HCT116 (cell line): ENCODE measurements around the gene WIZ. TPM values are rescaled to one million over a fixed set of nuclear protein-coding genes. Genes with fewer than 3 reads are reported as not detected.

Experiments
- ATAC-seq: fragments of 200-7000 bp; cut with Tn5 transposase; 2 replicates; pipeline ENCODE4 v1.9.1; 2020; ENCODE audit warnings: mild to moderate bottlenecking, moderate library complexity
- BruUV-seq: library from RNA; stranded (reverse); fragments of 400-500 nt; replicated peaks from 2 replicates; lab custom pipeline; 2021; lab: Mats Ljungman, UMichigan
- CTCF ChIA-PET: fragments of 300-600 bp; sonication (Branson Sonifier 250); formaldehyde crosslinking; loops from one replicate; lab custom pipeline; 2021; ENCODE audit warnings: antibody characterized with exemption; lab: Charles Lee
- POLR2A ChIA-PET: fragments of 300-600, 350-600 bp; sonication (Branson Sonifier 250); formaldehyde crosslinking; loops from one replicate; lab custom pipeline; 2021; ENCODE audit warnings: antibody characterized with exemption; lab: Charles Lee
- RAD21 ChIA-PET, 2 experiments: fragments of 300-600 bp; sonication (Branson Sonifier 250); formaldehyde crosslinking; loops; one replicate each; lab custom pipeline; 2023; ENCODE audit warnings: low total read pairs in 2 of 2; ENCODE audit not compliant: uncharacterized antibody in 2 of 2, unreplicated experiment in 2 of 2, low non-redundant PET in 1 of 2; lab: Charles Lee
- DNase-seq: peaks from one replicate; pipeline ENCODE4 v3.0.0-alpha.2; 2010; ENCODE audit warnings: low read depth, low spot score
- H2AFZ ChIP-seq: fragments of 200-600 bp; shearing (Covaris generic), sonication (generic); 2 replicates; pipeline ENCODE4 v1.6.1; 2017; ENCODE audit warnings: low read depth, mixed run types, mixed read lengths, antibody characterized with exemption, low read length; ENCODE audit not compliant: poor library complexity, severe bottlenecking
- H3K27ac ChIP-seq: 2 replicates; pipeline ENCODE4 v1.5.1; 2012; ENCODE audit warnings: low read depth, low read length
- H3K27me3 ChIP-seq: fragments of 200-600 bp; sonication (generic); 2 replicates; pipeline ENCODE4 v1.6.1; 2016; ENCODE audit warnings: mixed run types, low read length, mixed read lengths; ENCODE audit not compliant: insufficient read depth
- H3K36me3 ChIP-seq, 2 experiments: fragments of 200-500 bp in 1 of 2; fragments of 200-600 bp in 1 of 2; sonication (Bioruptor generic) in 1 of 2; sonication (generic) in 1 of 2; 2 replicates each; pipeline versions ENCODE4 v1.5.1 to v1.6.1; 2014 to 2016; ENCODE audit warnings: low read length in 2 of 2, inconsistent platforms in 1 of 2, mixed read lengths in 1 of 2, mixed run types in 1 of 2; ENCODE audit not compliant: insufficient read depth in 2 of 2, control insufficient read depth in 1 of 2
- H3K4me1 ChIP-seq, 2 experiments: fragments of 200-600 bp in 1 of 2; sonication (generic) in 1 of 2; 2 replicates each; pipeline versions ENCODE4 v1.5.1 to v1.6.1; 2012 to 2017; ENCODE audit warnings: low read length in 2 of 2, inconsistent platforms in 1 of 2, mild to moderate bottlenecking in 1 of 2, mixed read lengths in 1 of 2, mixed run types in 1 of 2, moderate library complexity in 1 of 2; ENCODE audit not compliant: insufficient read depth in 2 of 2, control insufficient read depth in 1 of 2
- H3K4me2 ChIP-seq: fragments of 200-600 bp; sonication (generic); 2 replicates; pipeline ENCODE4 v1.6.1; 2017; ENCODE audit warnings: mixed run types, low read length, mixed read lengths
- H3K4me3 ChIP-seq, 2 experiments: fragments of 200-600 bp in 1 of 2; sonication (generic) in 1 of 2; replicated peaks in 1 of 2; 2 replicates each; pipeline ENCODE4 v1.5.1; 2011 to 2016; ENCODE audit warnings: low read length in 2 of 2, control low read depth in 1 of 2, low read depth in 1 of 2, mild to moderate bottlenecking in 1 of 2, mixed read lengths in 1 of 2, mixed run types in 1 of 2
- H3K79me2 ChIP-seq: fragments of 200-600 bp; sonication (generic); 2 replicates; pipeline ENCODE4 v1.6.1; 2017; ENCODE audit warnings: mild to moderate bottlenecking, mixed run types, low read length, moderate library complexity, mixed read lengths; ENCODE audit not compliant: insufficient read depth
- H3K9ac ChIP-seq: fragments of 200-600 bp; sonication (generic); 2 replicates; pipeline ENCODE4 v1.6.1; 2016; ENCODE audit warnings: low read length, mixed read lengths
- H3K9me2 ChIP-seq: fragments of 200-600 bp; sonication (generic), shearing (Covaris generic); 2 replicates; pipeline ENCODE4 v1.6.1; 2017; ENCODE audit warnings: mixed run types, mild to moderate bottlenecking, moderate library complexity; ENCODE audit not compliant: insufficient read depth
- H3K9me3 ChIP-seq, 2 experiments: fragments of 200-500 bp in 1 of 2; fragments of 200-600 bp in 1 of 2; sonication (Bioruptor generic) in 1 of 2; sonication (generic) in 1 of 2; 2 replicates each; pipeline ENCODE4 v1.6.1; 2014 to 2017; ENCODE audit warnings: low read length in 2 of 2, mixed read lengths in 2 of 2, inconsistent platforms in 1 of 2, low read depth in 1 of 2, mild to moderate bottlenecking in 1 of 2, mixed run types in 1 of 2, moderate library complexity in 1 of 2; ENCODE audit not compliant: control insufficient read depth in 1 of 2, insufficient read depth in 1 of 2
- H4K20me1 ChIP-seq: fragments of 200-600 bp; sonication (generic), shearing (Covaris generic); 2 replicates; pipeline ENCODE4 v1.6.1; 2017; ENCODE audit warnings: mixed run types, mild to moderate bottlenecking, moderate library complexity; ENCODE audit not compliant: insufficient read depth
- CBX3 ChIP-seq: IDR thresholded peaks from 2 replicates; pipeline ENCODE4 v1.6.1; 2012; ENCODE audit warnings: low read depth
- ELF1 ChIP-seq: IDR thresholded peaks from 2 replicates; pipeline ENCODE4 v1.6.1; 2012; ENCODE audit warnings: low read depth, borderline replicate concordance
- POLR2A ChIP-seq: IDR thresholded peaks from 2 replicates; pipeline ENCODE4 v1.7.0; 2011; ENCODE audit warnings: borderline replicate concordance; ENCODE audit not compliant: insufficient read depth, insufficient read length; ENCODE audit errors: extremely low read depth
- SIN3A ChIP-seq: IDR thresholded peaks from 2 replicates; pipeline ENCODE4 v1.6.1; 2012; ENCODE audit warnings: low read depth
- SP1 ChIP-seq: IDR thresholded peaks from 2 replicates; pipeline ENCODE4 v1.6.1; 2012; ENCODE audit warnings: low read depth
- SRF ChIP-seq: IDR thresholded peaks from 2 replicates; pipeline ENCODE4 v1.6.1; 2012; ENCODE audit warnings: low read depth
- ZFX ChIP-seq: fragments of 450-650 bp; IDR thresholded peaks from 2 replicates; pipeline ENCODE4 v1.6.1; 2017
- intact Hi-C: fragments of 100-400 bp; cut with micrococcal nuclease; formaldehyde crosslinking; loops from 2 replicates; pipeline ENCODE4 v1.10.0; 2022
- total RNA-seq: library from RNA; stranded (reverse); gene quantifications from one replicate; pipeline ENCODE4 v1.2.1, GENCODE V29; 2021; ENCODE audit not compliant: unreplicated experiment
- TF ChIP-seq, protein P1 (sequence below): IDR thresholded peaks from 2 replicates; pipeline ENCODE4 v1.6.1; 2012
- TF ChIP-seq, protein P2 (sequence below): IDR thresholded peaks from 2 replicates; pipeline ENCODE4 v1.6.1; 2012
- TF ChIP-seq, protein P3 (sequence below), 3 experiments: fragments of 200-600 bp in 1 of 3; sonication (generic) in 1 of 3; IDR thresholded peaks in 2 of 3; conservative IDR thresholded peaks in 1 of 3; 2 replicates each; pipeline ENCODE4 v1.5.1; 2012 to 2017; ENCODE audit warnings: low read depth in 2 of 3, low read length in 2 of 3, antibody characterized with exemption in 1 of 3, borderline replicate concordance in 1 of 3, control low read depth in 1 of 3, mild to moderate bottlenecking in 1 of 3, mixed read lengths in 1 of 3, mixed run types in 1 of 3, moderate library complexity in 1 of 3; ENCODE audit not compliant: insufficient read depth in 1 of 3

Gene WIZ
- total RNA-seq, 1 experiment from 2014 or later: 28.4 TPM

DNA sequence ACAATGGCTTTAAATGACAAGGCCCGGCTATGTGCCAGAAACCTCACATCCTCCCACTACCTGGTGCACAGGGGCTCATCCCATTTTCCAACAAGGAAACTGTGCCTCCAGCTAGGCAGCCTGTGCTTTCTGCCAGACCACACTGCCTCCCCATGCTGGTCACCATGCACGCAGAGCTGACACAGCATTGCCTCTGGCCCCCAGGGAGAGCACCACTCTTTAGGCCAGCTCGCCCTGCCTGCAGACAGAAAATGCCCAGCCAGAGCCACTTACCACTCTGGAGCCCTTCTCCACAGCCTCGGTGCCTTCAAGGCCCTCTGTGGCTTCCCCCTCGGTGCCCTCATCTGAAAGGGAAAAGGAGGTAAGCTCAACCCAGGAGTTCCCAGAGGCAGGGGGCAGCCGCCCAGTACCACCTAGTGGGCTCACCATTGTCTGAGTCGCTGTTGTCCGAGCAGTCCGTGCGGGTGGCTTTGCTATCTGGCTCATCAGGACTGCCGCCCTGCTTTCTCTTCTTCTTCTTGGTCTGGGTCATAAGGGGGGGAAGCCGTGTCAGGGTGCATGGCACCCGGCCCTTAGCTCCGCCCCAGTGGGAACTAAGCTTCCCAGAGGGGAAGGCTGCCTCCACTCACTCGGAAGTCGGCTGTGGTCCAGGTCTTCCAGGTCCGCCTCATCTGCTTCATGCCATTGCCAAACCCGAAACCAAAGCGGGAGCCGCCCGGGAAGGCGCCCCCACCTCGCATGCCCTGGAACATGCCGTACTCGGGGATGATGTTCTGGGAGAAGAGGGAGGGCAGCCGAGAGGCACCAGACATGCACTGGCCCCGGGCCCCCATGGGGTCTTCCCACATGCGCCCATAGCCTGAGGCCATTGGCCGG, 49.0 kb downstream of the WIZ start:
- no peak overlapping the region for H3K4me3 ChIP-seq
- no peak overlapping the region for H3K27ac ChIP-seq
- RAD21 ChIA-PET: no interaction called here
- H3K9me2 ChIP-seq: no peaks in the 10 kb centered on the region
- H3K4me2 ChIP-seq: no peak overlapping the region
- H3K9ac ChIP-seq: no peak overlapping the region
- no peak overlapping the region for H2AFZ ChIP-seq
- POLR2A ChIA-PET: no interaction called here
- peaks cover 66% of the 10 kb centered on the region for H3K79me2 ChIP-seq
- H3K27me3 ChIP-seq: no peaks in the 10 kb centered on the region
- BruUV-seq: TSS peak; percentile 28
- H3K9me3 ChIP-seq: no peaks in the 10 kb centered on the region
- DNase-seq: no peak
- H3K36me3 ChIP-seq: peaks cover 29 to 38% of the 10 kb centered on the region in 2 experiments; a peak in 3 of 4 replicates
- no peak for ATAC-seq
- H3K4me1 ChIP-seq: no peaks in the 10 kb centered on the region
- TF ChIP-seq CBX3 (no peak), SRF (no peak), ELF1 (no peak), ZFX (no peak), POLR2A (no peak), SP1 (no peak), SIN3A (no peak)
- TF ChIP-seq, protein P1, sequence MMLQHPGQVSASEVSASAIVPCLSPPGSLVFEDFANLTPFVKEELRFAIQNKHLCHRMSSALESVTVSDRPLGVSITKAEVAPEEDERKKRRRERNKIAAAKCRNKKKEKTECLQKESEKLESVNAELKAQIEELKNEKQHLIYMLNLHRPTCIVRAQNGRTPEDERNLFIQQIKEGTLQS: no peak
- TF ChIP-seq, protein P2, sequence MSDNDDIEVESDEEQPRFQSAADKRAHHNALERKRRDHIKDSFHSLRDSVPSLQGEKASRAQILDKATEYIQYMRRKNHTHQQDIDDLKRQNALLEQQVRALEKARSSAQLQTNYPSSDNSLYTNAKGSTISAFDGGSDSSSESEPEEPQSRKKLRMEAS: no peak
- TF ChIP-seq, protein P3, sequence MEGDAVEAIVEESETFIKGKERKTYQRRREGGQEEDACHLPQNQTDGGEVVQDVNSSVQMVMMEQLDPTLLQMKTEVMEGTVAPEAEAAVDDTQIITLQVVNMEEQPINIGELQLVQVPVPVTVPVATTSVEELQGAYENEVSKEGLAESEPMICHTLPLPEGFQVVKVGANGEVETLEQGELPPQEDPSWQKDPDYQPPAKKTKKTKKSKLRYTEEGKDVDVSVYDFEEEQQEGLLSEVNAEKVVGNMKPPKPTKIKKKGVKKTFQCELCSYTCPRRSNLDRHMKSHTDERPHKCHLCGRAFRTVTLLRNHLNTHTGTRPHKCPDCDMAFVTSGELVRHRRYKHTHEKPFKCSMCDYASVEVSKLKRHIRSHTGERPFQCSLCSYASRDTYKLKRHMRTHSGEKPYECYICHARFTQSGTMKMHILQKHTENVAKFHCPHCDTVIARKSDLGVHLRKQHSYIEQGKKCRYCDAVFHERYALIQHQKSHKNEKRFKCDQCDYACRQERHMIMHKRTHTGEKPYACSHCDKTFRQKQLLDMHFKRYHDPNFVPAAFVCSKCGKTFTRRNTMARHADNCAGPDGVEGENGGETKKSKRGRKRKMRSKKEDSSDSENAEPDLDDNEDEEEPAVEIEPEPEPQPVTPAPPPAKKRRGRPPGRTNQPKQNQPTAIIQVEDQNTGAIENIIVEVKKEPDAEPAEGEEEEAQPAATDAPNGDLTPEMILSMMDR (IDR thresholded peaks at IDR 0.05 in 2 of 3, conservative IDR thresholded peaks at IDR 0.05 in 1 of 3; ENCODE audit: borderline replicate concordance in 1 of 3, insufficient read depth in 1 of 3, low read depth in 2 of 3, low read length in 2 of 3): no peak
- CTCF ChIA-PET: no interaction called here
- peaks cover 7% of the 10 kb centered on the region; the same call in 1 of the 2 replicates for H4K20me1 ChIP-seq
- intact Hi-C loops: no loop called here
